A549 (cell line): Measurements from ENCODE around the gene CLDN6. TPM values are rescaled to one million over a fixed set of nuclear protein-coding genes. Genes with fewer than 3 reads are reported as not detected.

Source experiments
- ATAC-seq, 2 experiments: fragments of 200-7000 bp in 1 of 2; fragments of >200 bp in 1 of 2; cut with Nextera tagmentation in 1 of 2; cut with Tn5 transposase in 1 of 2; 3 replicates each; pipeline versions ENCODE4 v1.8.0 to v1.9.1; 2018 to 2020; ENCODE audit warnings: mild to moderate bottlenecking in 1 of 2, moderate library complexity in 1 of 2
- CTCF ChIA-PET: fragments of 300-600 bp; sonication (Branson Sonifier 250); formaldehyde crosslinking; extraction: SDS; loops from one replicate; lab custom pipeline; 2021; ENCODE audit warnings: antibody characterized with exemption, inconsistent platforms; lab: Yijun Ruan, JAX
- POLR2A ChIA-PET: fragments of 350-600 bp; formaldehyde crosslinking; extraction: SDS; loops from one replicate; lab custom pipeline; 2021; ENCODE audit warnings: antibody characterized with exemption, inconsistent platforms; lab: Yijun Ruan, JAX
- DNase-seq, 2 experiments: peaks; one replicate each; pipeline versions ENCODE4 v3.0.0 to v3.0.0-alpha.2; 2011 to 2016; ENCODE audit warnings: low read depth in 1 of 2, low spot score in 1 of 2
- FAIRE-seq: peaks from 2 replicates; lab custom pipeline; 2011; peaks lifted over from hg19 to GRCh38; lab: Jason Lieb, UNC
- H3K27ac ChIP-seq, 2 experiments: fragments of >200 bp; sonication (Bioruptor Twin); formaldehyde crosslinking; 3 replicates each; pipeline ENCODE4 v1.5.1; 2016 to 2017
- H3K4me1 ChIP-seq: fragments of >200 bp; sonication (Bioruptor Twin); formaldehyde crosslinking; 3 replicates; pipeline ENCODE4 v1.6.1; 2016
- H3K4me2 ChIP-seq: fragments of >200 bp; sonication (Bioruptor Twin); formaldehyde crosslinking; 3 replicates; pipeline ENCODE4 v1.6.1; 2016
- H3K4me3 ChIP-seq: fragments of >200 bp; sonication (Bioruptor Twin); formaldehyde crosslinking; 3 replicates; pipeline ENCODE4 v1.5.1; 2016
- H3K9me3 ChIP-seq: fragments of >200 bp; sonication (Bioruptor Twin); formaldehyde crosslinking; 3 replicates; pipeline ENCODE4 v1.6.1; 2016
- CBX8 ChIP-seq: fragments of 200-600 bp; sonication (generic); IDR thresholded peaks from 2 replicates; pipeline ENCODE4 v1.6.1; 2016
- CHD4 ChIP-seq: fragments of 200-600 bp; sonication (generic); IDR thresholded peaks from 2 replicates; pipeline ENCODE4 v1.6.1; 2016; ENCODE audit warnings: antibody characterized with exemption, mild to moderate bottlenecking, borderline replicate concordance
- CTCF ChIP-seq: fragments of >200 bp; sonication (Bioruptor Twin); formaldehyde crosslinking; IDR thresholded peaks from 3 replicates; pipeline ENCODE4 v1.5.1; 2016
- ELK1 ChIP-seq: fragments of 150-350 bp; IDR thresholded peaks from 2 replicates; pipeline ENCODE4 v1.6.1; 2014; ENCODE audit warnings: low read depth, mild to moderate bottlenecking, low read length
- GATA3 ChIP-seq: IDR thresholded peaks from 2 replicates; pipeline ENCODE4 v1.6.1; 2012; ENCODE audit warnings: borderline replicate concordance
- HDAC2 ChIP-seq: fragments of 200-600 bp; sonication (generic); IDR thresholded peaks from 2 replicates; pipeline ENCODE4 v1.6.1; 2016
- HEYL ChIP-seq: fragments of 250-450 bp; sonication (Bioruptor Pico); IDR thresholded peaks from 2 replicates; pipeline ENCODE4 v1.8.0; 2021; ENCODE audit warnings: mild to moderate bottlenecking, moderate library complexity
- HOXB5 ChIP-seq: fragments of 250-450 bp; sonication (Bioruptor Pico); IDR thresholded peaks from 2 replicates; pipeline ENCODE4 v1.5.0; 2020; ENCODE audit warnings: mild to moderate bottlenecking, moderate library complexity
- KDM1A ChIP-seq: fragments of 200-600 bp; sonication (generic); IDR thresholded peaks from 2 replicates; pipeline ENCODE4 v1.6.1; 2016; ENCODE audit warnings: low read depth, mild to moderate bottlenecking
- MAX ChIP-seq: IDR thresholded peaks from 2 replicates; pipeline ENCODE4 v1.6.1; 2012
- MAZ ChIP-seq: fragments of 150-350 bp; IDR thresholded peaks from 2 replicates; pipeline ENCODE4 v1.6.1; 2014; ENCODE audit warnings: antibody characterized with exemption, low read depth, low read length, borderline replicate concordance
- PBX3 ChIP-seq: IDR thresholded peaks from 2 replicates; pipeline ENCODE4 v1.6.1; 2012
- POLR2A ChIP-seq: IDR thresholded peaks from 2 replicates; pipeline ENCODE4 v1.6.1; 2012; ENCODE audit warnings: mild to moderate bottlenecking, low read length
- POLR2AphosphoS2 ChIP-seq: conservative IDR thresholded peaks from 2 replicates; pipeline ENCODE4 v1.6.1; 2012; ENCODE audit warnings: low read length, improper control_type of control experiment, inconsistent platforms
- RAD21 ChIP-seq, 2 experiments: fragments of >200 bp in 1 of 2; sonication (Bioruptor Twin) in 1 of 2; formaldehyde crosslinking in 1 of 2; IDR thresholded peaks in 1 of 2; conservative IDR thresholded peaks in 1 of 2; 2 replicates in 1 of 2; 3 replicates in 1 of 2; pipeline ENCODE4 v1.6.1; 2012 to 2018; ENCODE audit warnings: inconsistent platforms in 1 of 2
- REST ChIP-seq: fragments of 200-600 bp; sonication (generic); IDR thresholded peaks from 2 replicates; pipeline ENCODE4 v1.6.1; 2016; ENCODE audit warnings: antibody characterized with exemption, mild to moderate bottlenecking, moderate library complexity
- RFX5 ChIP-seq: fragments of 450-650 bp; IDR thresholded peaks from 2 replicates; pipeline ENCODE4 v1.7.1; 2014; ENCODE audit warnings: antibody characterized with exemption, mild to moderate bottlenecking, moderate library complexity
- SMC3 ChIP-seq: fragments of >200 bp; sonication (Bioruptor Twin); formaldehyde crosslinking; IDR thresholded peaks from 3 replicates; pipeline ENCODE4 v1.6.1; 2018; ENCODE audit warnings: inconsistent platforms
- USF2 ChIP-seq: fragments of 450-650 bp; IDR thresholded peaks from 2 replicates; pipeline ENCODE4 v1.6.1; 2014; ENCODE audit warnings: antibody characterized with exemption
- WGBS: methylation state at CpG from one replicate; pipeline ENCODE4 v1.1.6; 2017; ENCODE audit errors: missing lambda C conversion rate; 5-methylcytosine and 5-hydroxymethylcytosine counted together
- polyA plus RNA-seq, 4 experiments: library from polyadenylated mRNA; depleted of rRNA in 3 of 4; stranded (reverse); fragments of >200 nt; fragmentation: RNase III in 1 of 4; extraction: RNeasy Plus Mini Kit Qiagen cat#74134 plus additional on column Dnase treatment in 1 of 4; gene quantifications; 2 replicates in 3 of 4; 3 replicates in 1 of 4; pipeline ENCODE4 v1.2.3, GENCODE V29; 2011 to 2017

Gene CLDN6
- polyA plus RNA-seq, 2 of the 4 experiments (the other 2 are of a cell fraction): 0.25 TPM; not detected in 1

GRCh38 chr16:3003582-3004270 lies 14.3 kb downstream of the CLDN6 start:
- Histone ChIP-seq H3K4me3 (peak overlapping the region; percentile 65), H3K9me3 (no peaks in the 10 kb centered on the region), H3K27ac (peak overlapping the region; percentile 76 to 87; a peak in 5 of 6 replicates), H3K4me1 (peaks cover 15% of the 10 kb centered on the region; the same call in 2 of the 3 replicates), H3K4me2 (peak overlapping the region; percentile 100)
- DNase-seq: peak; percentile 99 to 100
- 9% methylated on average over 42 of the region's 58 CpGs for WGBS
- ATAC-seq: peak; percentile 96 to 98
- peak; percentile 88 for FAIRE-seq
- ChIA-PET POLR2A (interaction anchor here (1.7 to 9.6 kb wide), 2 partner anchors 18 to 25 kb away, joined by 7 to 107 read pairs; partner anchors contain the start of genes HCFC1R1, THOC6 and TNFRSF12A), CTCF (interaction anchor here (0.6 to 14.8 kb wide), 25 partner anchors 8 to 1278 kb away, joined by 3 to 214 read pairs (median 4); partner anchors contain the start of genes CLDN6, HCFC1R1, THOC6 and TNFRSF12A)
- TF ChIP-seq MAZ: no peak
- 0 out of 2 replicates have a peak, but pooled peaks have one; percentile 26 for TF ChIP-seq POLR2A
- TF ChIP-seq HDAC2: no peak
- peak; percentile 78; the same call in 1 of the 2 replicates for TF ChIP-seq RFX5
- TF ChIP-seq CBX8: no peak
- peak; percentile 43; the same call in 1 of the 2 replicates for TF ChIP-seq USF2
- peak; percentile 62 for TF ChIP-seq SMC3
- TF ChIP-seq CTCF: peak; percentile 71
- TF ChIP-seq MAX: peak; percentile 58; the same call in 1 of the 2 replicates
- TF ChIP-seq RAD21 (conservative IDR thresholded peaks at IDR 0.05 in 1 of 2, IDR thresholded peaks at IDR 0.05 in 1 of 2): peak; percentile 74 to 85
- TF ChIP-seq PBX3: peak; percentile 76

- FAIRE-seq: no peak
- WGBS: 85% methylated on average over 10 of the region's 12 CpGs
- Histone ChIP-seq H3K27ac (no peak overlapping the region), H3K4me3 (no peak overlapping the region), H3K9me3 (no peaks in the 10 kb centered on the region), H3K4me1 (peaks cover 15% of the 10 kb centered on the region; the same call in 2 of the 3 replicates), H3K4me2 (no peak overlapping the region)
- ChIA-PET CTCF (interaction anchor here (0.9 to 14.8 kb wide), 9 partner anchors 9 to 57 kb away, joined by 3 to 214 read pairs (median 4); partner anchors contain the start of genes CLDN6, HCFC1R1, PKMYT1 and THOC6), POLR2A (interaction anchor here (9.6 kb wide), 1 partner anchor 20 kb away, joined by 107 read pairs; the partner anchor contains the start of genes HCFC1R1, THOC6 and TNFRSF12A)
- TF ChIP-seq POLR2AphosphoS2 (no peak), REST (no peak), GATA3 (no peak), KDM1A (no peak), CBX8 (no peak), HEYL (no peak), ELK1 (no peak), HOXB5 (CRISPR knock-in tag) (no peak), CHD4 (no peak)
- no peak for ATAC-seq
- no peak for DNase-seq
Measured at GRCh38 chr16:3001316-3001715, 16.7 kb downstream of the CLDN6 start.
